ENCODE results near the gene TMOD3. TPM values are rescaled to one million over a fixed set of nuclear protein-coding genes. Genes with fewer than 3 reads are reported as not detected.
A peak's percentile ranks its signal among the peaks of the same experiment; 100 is the strongest.

The TMOD3 gene
- total and polyA plus RNA-seq, 2 donors (not counting 1 experiment from before 2014, with no cell fraction given) = 33.7 to 35.3 TPM

GRCh38 chr15:51908316-51908715 is 78.9 kb downstream of the TMOD3 start:
- H3K36me3 ChIP-seq (ENCODE audit: control insufficient read depth, insufficient read depth, low read length) = peaks cover 1% of the 10 kb centered on the region
- H3K9ac ChIP-seq (ENCODE audit: insufficient read depth, low read length) = no peak overlapping the region
- H3K79me2 ChIP-seq (ENCODE audit: control insufficient read depth, insufficient read depth, low read length) = no peaks in the 10 kb centered on the region
- H3K27ac ChIP-seq (ENCODE audit: insufficient read depth, low read length) = no peak overlapping the region
- H3K9me3 ChIP-seq (ENCODE audit: control insufficient read depth, insufficient read depth, low read depth, low read length) = no peaks in the 10 kb centered on the region
- H4K20me1 ChIP-seq (ENCODE audit: control insufficient read depth, extremely low read depth, insufficient read depth, low read length) = no peaks in the 10 kb centered on the region
- no peak overlapping the region for H3K4me2 ChIP-seq (ENCODE audit: extremely low read depth, insufficient read depth, low read length)
- no peaks in the 10 kb centered on the region for H3K27me3 ChIP-seq (ENCODE audit: control insufficient read depth, insufficient read depth, low read length)
- no peak for TF ChIP-seq EZH2 (IDR thresholded peaks at IDR 0.05; ENCODE audit: low read length, missing control alignments)
- no peak overlapping the region for H2AFZ ChIP-seq (ENCODE audit: low read length)
- no peaks in the 10 kb centered on the region for H3K4me1 ChIP-seq (ENCODE audit: control insufficient read depth, extremely low read depth, insufficient read depth, low read length)
- no peak overlapping the region for H3K4me3 ChIP-seq (replicated peaks in 1 of 4; ENCODE audit: control extremely low read depth in 1 of 4, insufficient read depth in 1 of 4, low read depth in 3 of 4, low read length in 4 of 4)
- peak; percentile 43 to 51 for DNase-seq (ENCODE audit: low read depth in 2 of 2)

- no peak overlapping the region for H3K27ac ChIP-seq (ENCODE audit: insufficient read depth, low read length)
- H2AFZ ChIP-seq (ENCODE audit: low read length) = no peak overlapping the region
- H3K4me2 ChIP-seq (ENCODE audit: extremely low read depth, insufficient read depth, low read length) = no peak overlapping the region
- peak in 1 of 2 donors; percentile 51 for DNase-seq (ENCODE audit: low read depth in 2 of 2)
- no peaks in the 10 kb centered on the region for H3K79me2 ChIP-seq (ENCODE audit: control insufficient read depth, insufficient read depth, low read length)
- peaks cover 1% of the 10 kb centered on the region for H3K36me3 ChIP-seq (ENCODE audit: control insufficient read depth, insufficient read depth, low read length)
- no peaks in the 10 kb centered on the region for H3K4me1 ChIP-seq (ENCODE audit: control insufficient read depth, extremely low read depth, insufficient read depth, low read length)
- TF ChIP-seq CTCF (conservative IDR thresholded peaks at IDR 0.05 in 1 of 2, IDR thresholded peaks at IDR 0.05 in 1 of 2; ENCODE audit: low read depth in 1 of 2, low read length in 2 of 2) = no peak
- H3K9ac ChIP-seq (ENCODE audit: insufficient read depth, low read length) = no peak overlapping the region
- no peak overlapping the region for H3K4me3 ChIP-seq (replicated peaks in 1 of 4; ENCODE audit: control extremely low read depth in 1 of 4, insufficient read depth in 1 of 4, low read depth in 3 of 4, low read length in 4 of 4)
- H3K27me3 ChIP-seq (ENCODE audit: control insufficient read depth, insufficient read depth, low read length) = no peaks in the 10 kb centered on the region
- no peaks in the 10 kb centered on the region for H3K9me3 ChIP-seq (ENCODE audit: control insufficient read depth, insufficient read depth, low read depth, low read length)
- H4K20me1 ChIP-seq (ENCODE audit: control insufficient read depth, extremely low read depth, insufficient read depth, low read length) = no peaks in the 10 kb centered on the region
Measured at GRCh38 chr15:51909584-51909983, 80.1 kb downstream of the TMOD3 start.

GRCh38 chr15:51912528-51912927 is 83.1 kb downstream of the TMOD3 start:
- no peaks in the 10 kb centered on the region for H3K36me3 ChIP-seq (ENCODE audit: control insufficient read depth, insufficient read depth, low read length)
- H3K4me2 ChIP-seq (ENCODE audit: extremely low read depth, insufficient read depth, low read length) = no peak overlapping the region
- DNase-seq (ENCODE audit: low read depth in 2 of 2) = no peak
- no peak overlapping the region for H3K9ac ChIP-seq (ENCODE audit: insufficient read depth, low read length)
- H2AFZ ChIP-seq (ENCODE audit: low read length) = no peak overlapping the region
- no peaks in the 10 kb centered on the region for H4K20me1 ChIP-seq (ENCODE audit: control insufficient read depth, extremely low read depth, insufficient read depth, low read length)
- H3K9me3 ChIP-seq (ENCODE audit: control insufficient read depth, insufficient read depth, low read depth, low read length) = no peaks in the 10 kb centered on the region
- TF ChIP-seq CTCF (conservative IDR thresholded peaks at IDR 0.05 in 1 of 2, IDR thresholded peaks at IDR 0.05 in 1 of 2; ENCODE audit: low read depth in 1 of 2, low read length in 2 of 2) = no peak
- no peak for TF ChIP-seq EZH2 (IDR thresholded peaks at IDR 0.05; ENCODE audit: low read length, missing control alignments)
- H3K79me2 ChIP-seq (ENCODE audit: control insufficient read depth, insufficient read depth, low read length) = no peaks in the 10 kb centered on the region
- no peak overlapping the region for H3K4me3 ChIP-seq (replicated peaks in 1 of 4; ENCODE audit: control extremely low read depth in 1 of 4, insufficient read depth in 1 of 4, low read depth in 3 of 4, low read length in 4 of 4)
- no peak overlapping the region for H3K27ac ChIP-seq (ENCODE audit: insufficient read depth, low read length)
- H3K4me1 ChIP-seq (ENCODE audit: control insufficient read depth, extremely low read depth, insufficient read depth, low read length) = no peaks in the 10 kb centered on the region
- H3K27me3 ChIP-seq (ENCODE audit: control insufficient read depth, insufficient read depth, low read length) = no peaks in the 10 kb centered on the region
